ENCODE measurements around the gene ASB10. TPM values are rescaled to one million over a fixed set of nuclear protein-coding genes. Genes with fewer than 3 reads are reported as not detected.

The ASB10 gene
- total and polyA plus RNA-seq, 8 donors: 0.05 TPM; not detected in 7

DNA sequence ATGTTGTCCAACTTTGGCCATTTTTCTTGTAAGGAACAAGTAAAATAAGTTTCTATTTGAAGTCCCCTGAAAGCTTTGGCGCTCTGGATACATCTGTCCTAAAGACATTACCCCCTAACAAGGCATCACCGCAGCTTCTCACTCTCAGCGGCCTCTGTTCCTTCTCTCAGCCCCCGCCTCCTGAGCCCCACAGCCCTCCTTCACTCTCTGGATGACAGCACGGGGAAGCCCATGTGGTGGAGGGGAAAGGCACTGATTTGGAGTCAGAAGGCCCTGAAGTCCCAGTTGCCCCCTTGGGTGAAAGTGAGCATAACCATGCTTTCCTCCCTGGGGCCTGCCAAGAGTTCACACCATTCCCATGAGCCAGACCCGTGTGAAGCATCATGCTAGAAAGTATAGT is 18.7 kb upstream of the ASB10 start:
- no peaks in the 10 kb centered on the region for H3K9me3 ChIP-seq
- WGBS, 5 donors: 55 to 72% (median 72%) methylated on average over 6 of the region's 6 CpGs
- intact Hi-C loops (cut with DNase I; ENCODE audit: low total_unique reads): no loop called here
- TF ChIP-seq EP300 (IDR thresholded peaks at IDR 0.05) (no peak), POLR2A (IDR thresholded peaks at IDR 0.05) (no peak), POLR2AphosphoS5 (IDR thresholded peaks at IDR 0.05) (no peak)
- TF ChIP-seq, protein P1, sequence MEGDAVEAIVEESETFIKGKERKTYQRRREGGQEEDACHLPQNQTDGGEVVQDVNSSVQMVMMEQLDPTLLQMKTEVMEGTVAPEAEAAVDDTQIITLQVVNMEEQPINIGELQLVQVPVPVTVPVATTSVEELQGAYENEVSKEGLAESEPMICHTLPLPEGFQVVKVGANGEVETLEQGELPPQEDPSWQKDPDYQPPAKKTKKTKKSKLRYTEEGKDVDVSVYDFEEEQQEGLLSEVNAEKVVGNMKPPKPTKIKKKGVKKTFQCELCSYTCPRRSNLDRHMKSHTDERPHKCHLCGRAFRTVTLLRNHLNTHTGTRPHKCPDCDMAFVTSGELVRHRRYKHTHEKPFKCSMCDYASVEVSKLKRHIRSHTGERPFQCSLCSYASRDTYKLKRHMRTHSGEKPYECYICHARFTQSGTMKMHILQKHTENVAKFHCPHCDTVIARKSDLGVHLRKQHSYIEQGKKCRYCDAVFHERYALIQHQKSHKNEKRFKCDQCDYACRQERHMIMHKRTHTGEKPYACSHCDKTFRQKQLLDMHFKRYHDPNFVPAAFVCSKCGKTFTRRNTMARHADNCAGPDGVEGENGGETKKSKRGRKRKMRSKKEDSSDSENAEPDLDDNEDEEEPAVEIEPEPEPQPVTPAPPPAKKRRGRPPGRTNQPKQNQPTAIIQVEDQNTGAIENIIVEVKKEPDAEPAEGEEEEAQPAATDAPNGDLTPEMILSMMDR (IDR thresholded peaks at IDR 0.05): no peak
- no peak overlapping the region for H3K27ac ChIP-seq
- peaks cover 0 to 42% (median 21%) of the 10 kb centered on the region in 3 donors for H3K27me3 ChIP-seq
- no peaks in the 10 kb centered on the region for H3K36me3 ChIP-seq
- no peak for DNase-seq
- H3K4me1 ChIP-seq: no peaks in the 10 kb centered on the region
- H3K4me3 ChIP-seq: no peak overlapping the region

DNA sequence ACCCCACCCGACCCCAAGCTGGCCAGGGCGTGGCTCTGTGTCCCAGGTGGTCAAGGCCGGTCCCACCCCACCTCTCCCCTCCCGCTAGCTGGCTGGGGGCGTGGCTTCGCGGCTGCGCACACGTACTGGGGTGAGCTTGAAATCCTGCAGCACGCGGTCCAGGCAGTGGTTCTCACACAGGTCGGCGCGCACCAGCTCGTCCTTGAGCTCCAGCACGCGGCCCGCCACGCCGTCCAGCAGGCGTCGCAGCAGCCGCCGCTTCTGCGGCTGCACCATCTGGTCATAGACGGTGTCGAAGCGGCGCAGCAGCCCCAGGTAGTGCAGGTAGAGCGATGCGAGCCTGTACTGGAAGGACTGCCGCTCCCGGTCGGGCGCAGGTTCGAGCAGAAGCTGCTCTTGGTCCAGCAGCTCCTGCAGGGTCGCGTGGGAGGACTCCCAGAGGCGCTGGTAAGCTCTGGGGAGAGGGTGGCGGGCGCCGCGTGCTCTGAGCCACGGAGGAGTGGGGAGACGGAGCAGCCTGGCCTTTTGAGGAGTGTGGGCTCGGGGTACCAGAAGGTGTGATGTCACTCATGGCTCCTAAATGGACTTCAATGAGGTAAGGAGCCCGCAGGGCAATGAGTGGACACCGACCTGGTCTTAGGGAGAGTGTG is 17.5 kb upstream of the ASB10 start:
- Histone ChIP-seq H3K4me3 (no peak overlapping the region), H3K36me3 (no peaks in the 10 kb centered on the region), H3K27ac (no peak overlapping the region), H3K4me1 (peaks cover 0 to 5% (median 2%) of the 10 kb centered on the region in 4 donors), H3K9me3 (no peaks in the 10 kb centered on the region), H3K27me3 (peaks cover 0 to 50% (median 21%) of the 10 kb centered on the region in 3 donors)
- no peak for TF ChIP-seq POLR2AphosphoS5 (IDR thresholded peaks at IDR 0.05)
- no peak for TF ChIP-seq EP300 (IDR thresholded peaks at IDR 0.05)
- TF ChIP-seq, protein P1 (IDR thresholded peaks at IDR 0.05): no peak
- TF ChIP-seq POLR2A (IDR thresholded peaks at IDR 0.05): no peak
- 63 to 74% (median 66%) methylated on average over 29 to 48 of the region's 48 CpGs for WGBS, 5 donors
- intact Hi-C loops (cut with DNase I; ENCODE audit: low total_unique reads): no loop called here
- DNase-seq: no peak

DNA sequence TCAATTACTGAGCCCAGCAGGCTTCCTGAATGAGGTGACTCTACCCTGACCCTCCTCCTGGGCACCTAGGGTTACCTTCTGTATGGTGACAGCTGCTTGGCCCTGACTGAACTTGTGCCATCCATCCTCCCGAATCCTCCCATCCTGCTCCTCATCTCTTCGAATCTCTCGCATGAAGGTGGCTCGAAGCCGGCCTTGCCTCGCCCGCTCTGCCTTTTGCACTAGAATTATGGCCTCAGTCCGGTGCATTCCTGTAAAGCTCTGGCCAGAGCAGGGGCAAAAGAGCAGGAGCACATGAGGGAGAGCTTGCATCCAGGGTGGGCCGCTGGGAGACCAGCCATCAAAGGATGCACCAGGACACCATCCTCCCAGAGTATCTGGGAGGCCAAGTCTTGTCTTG is 15.8 kb upstream of the ASB10 start:
- Histone ChIP-seq H3K4me3 (no peak overlapping the region), H3K36me3 (no peaks in the 10 kb centered on the region), H3K4me1 (peaks cover 0 to 11% (median 5%) of the 10 kb centered on the region in 4 donors), H3K27me3 (peaks cover 0 to 51% (median 21%) of the 10 kb centered on the region in 3 donors), H3K27ac (no peak overlapping the region), H3K9me3 (no peaks in the 10 kb centered on the region)
- 93 to 98% (median 94%) methylated on average over 9 of the region's 9 CpGs for WGBS, 5 donors
- intact Hi-C loops (cut with DNase I; ENCODE audit: low total_unique reads): no loop called here
- no peak for DNase-seq
- TF ChIP-seq POLR2A (IDR thresholded peaks at IDR 0.05) (no peak), POLR2AphosphoS5 (IDR thresholded peaks at IDR 0.05) (no peak), EP300 (IDR thresholded peaks at IDR 0.05) (no peak)
- TF ChIP-seq, protein P1 (IDR thresholded peaks at IDR 0.05): no peak

DNA sequence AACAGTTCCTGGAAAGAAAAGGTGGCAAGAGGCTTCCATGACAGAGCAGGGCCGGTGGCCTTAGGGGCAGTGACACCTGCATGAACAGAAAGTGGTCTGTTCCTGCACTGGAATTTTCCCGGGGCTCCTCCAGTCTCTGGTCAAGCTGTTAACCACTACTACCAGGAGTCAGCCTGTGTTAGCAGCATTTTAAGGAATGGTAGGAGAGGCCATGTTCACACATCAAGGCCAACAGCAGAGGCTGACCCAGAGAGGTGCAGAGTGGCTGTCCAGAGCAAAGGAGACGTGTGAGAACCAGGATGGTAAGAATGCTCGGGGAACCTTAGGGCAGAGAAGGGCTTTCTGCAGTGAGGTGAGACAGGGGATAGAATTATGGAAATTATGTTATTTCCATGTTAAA is 14.7 kb upstream of the ASB10 start:
- TF ChIP-seq POLR2AphosphoS5 (IDR thresholded peaks at IDR 0.05) (no peak), EP300 (IDR thresholded peaks at IDR 0.05) (no peak), POLR2A (IDR thresholded peaks at IDR 0.05) (no peak)
- TF ChIP-seq, protein P1 (IDR thresholded peaks at IDR 0.05): no peak
- Histone ChIP-seq H3K27me3 (peaks cover 0 to 52% (median 19%) of the 10 kb centered on the region in 3 donors), H3K4me1 (peaks cover 0 to 11% (median 5%) of the 10 kb centered on the region in 4 donors), H3K4me3 (no peak overlapping the region), H3K36me3 (no peaks in the 10 kb centered on the region), H3K27ac (no peak overlapping the region), H3K9me3 (no peaks in the 10 kb centered on the region)
- WGBS, 5 donors: 81 to 85% (median 83%) methylated on average over 4 of the region's 4 CpGs
- DNase-seq: no peak
- intact Hi-C loops (cut with DNase I; ENCODE audit: low total_unique reads): no loop called here
